Measurements from ENCODE around the gene RHBDD1.
"Not testable (repeated sequence)": the region's sequence is repeated elsewhere in the genome, so short reads cannot be mapped to it uniquely, and the experiment has no call there.

The RHBDD1 gene

DNA sequence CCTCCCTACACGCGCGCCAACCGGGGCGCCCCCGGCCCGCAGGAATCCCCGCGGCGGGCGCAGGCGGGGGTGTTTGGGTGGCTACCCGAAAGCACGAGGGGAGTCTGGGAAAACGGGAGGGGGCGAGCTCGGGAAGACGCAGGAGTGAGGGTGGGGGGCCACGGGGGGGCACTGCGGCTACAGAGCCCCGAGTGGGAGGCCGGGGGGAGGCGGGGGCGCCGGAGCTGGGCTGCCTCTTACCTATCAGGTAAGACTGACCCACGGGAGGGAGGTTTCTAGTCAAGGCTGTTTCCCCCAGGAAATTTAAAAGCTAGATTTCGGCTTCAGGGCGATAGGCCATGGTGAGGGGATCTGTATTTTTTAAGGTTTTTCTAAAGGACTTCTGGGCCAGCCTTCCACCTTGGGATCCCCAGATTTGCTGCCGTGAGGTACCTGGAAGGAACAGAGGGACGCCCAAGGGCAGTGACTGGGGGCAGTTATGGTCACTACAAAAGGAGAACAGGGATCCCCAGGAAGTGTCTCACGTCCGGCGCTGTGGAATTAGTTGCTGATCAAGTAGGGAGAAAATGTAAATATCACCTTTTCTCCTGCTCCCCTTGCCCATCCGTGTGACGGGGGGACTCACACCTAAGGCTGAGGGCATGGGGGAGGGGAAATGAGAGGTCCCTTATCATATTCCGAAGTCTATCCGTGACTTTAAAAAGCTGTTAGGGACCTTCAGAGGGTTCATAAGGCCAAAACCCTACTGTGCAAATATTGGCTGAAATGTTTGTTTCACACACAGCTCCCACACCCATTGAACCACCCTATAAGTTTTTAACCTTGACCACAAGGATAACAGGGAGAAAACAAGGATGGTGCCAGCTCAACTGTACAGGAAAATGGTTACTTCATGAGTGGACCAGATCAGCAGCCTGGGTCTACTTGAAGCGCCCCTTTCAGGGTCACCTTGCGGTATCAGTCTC, 35.6 kb upstream of the RHBDD1 start:
- DNase-seq (ENCODE audit: low spot score) = no peak

DNA sequence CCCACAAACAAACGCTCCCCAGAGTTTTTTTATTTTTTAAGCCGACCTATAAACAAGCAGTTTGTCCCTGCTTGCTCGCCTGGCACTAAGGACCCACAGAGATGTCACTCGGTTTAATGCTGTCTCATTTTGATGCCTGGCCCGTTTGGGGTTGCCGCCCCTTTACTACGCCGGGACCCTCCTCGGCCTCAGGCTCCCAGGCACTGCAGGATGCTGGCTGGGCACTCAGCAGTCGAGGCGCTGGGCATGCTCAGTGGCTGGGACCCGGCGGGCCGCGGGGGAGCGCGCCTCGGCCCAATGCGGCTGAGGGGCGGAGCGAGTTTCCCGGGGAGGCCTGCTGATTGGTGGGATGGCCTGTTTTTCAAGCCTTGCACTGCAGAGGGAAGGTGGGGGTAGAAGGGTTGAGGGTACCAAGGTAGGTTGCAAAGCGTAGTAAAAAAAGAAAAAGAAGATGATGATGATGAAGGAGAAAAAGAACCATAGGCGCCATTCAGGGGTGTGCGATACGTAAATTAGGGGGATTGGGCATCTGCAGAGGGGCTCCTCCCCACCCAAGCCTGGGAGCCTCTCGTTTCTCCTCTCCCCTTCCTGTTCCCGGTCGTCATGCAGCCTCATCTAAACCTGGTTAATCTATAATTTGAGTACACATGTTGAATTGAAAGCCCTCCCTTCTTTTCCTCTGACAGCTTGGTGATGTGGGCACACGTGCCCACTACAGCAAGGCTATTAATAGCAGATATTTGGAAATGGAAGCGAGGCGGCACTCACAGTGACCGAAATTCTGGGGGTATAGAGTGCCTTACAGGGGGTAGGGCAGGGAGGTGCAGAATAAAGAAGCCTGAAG, 34.7 kb upstream of the RHBDD1 start:
- DNase-seq (ENCODE audit: low spot score) = peak; percentile 78

DNA sequence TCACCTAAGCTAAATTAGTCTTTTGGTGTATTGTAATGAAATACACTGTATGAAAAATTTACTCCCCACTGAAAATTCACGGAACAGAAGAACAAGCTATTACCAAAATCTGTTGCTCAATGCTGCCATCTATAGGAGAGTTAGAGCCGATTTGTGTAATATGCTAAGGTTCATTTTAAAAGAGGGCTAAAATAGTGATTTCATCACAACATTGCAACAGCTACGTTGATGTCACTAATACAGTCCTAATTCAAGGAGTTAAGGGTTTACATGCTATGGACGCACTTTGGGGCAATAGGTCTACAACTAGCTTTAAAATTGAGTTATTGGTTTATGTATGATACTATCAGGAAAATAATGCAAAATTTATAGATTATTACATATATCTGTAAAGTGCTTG, 33.3 kb upstream of the RHBDD1 start:
- DNase-seq (ENCODE audit: low spot score) = peak; percentile 79

DNA sequence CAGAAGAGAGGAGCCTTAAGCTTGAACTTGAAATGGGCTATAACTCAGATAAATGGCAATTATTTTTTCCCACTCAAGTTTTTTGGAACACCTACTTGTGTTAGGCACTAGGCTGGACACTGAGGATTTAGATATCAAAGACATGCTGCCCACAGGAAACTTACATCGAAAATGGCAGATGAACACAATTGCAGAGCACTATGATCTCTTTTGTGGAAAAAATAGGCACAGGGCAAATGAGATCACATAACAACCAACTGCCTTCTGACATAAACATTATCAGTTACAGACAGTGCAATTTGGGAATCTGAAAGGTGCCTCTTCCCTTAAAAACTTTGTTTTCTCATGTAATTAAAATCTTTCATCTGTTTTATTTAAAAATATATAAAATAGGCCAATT, 32.4 kb upstream of the RHBDD1 start:
- DNase-seq (ENCODE audit: low spot score) = no peak

DNA sequence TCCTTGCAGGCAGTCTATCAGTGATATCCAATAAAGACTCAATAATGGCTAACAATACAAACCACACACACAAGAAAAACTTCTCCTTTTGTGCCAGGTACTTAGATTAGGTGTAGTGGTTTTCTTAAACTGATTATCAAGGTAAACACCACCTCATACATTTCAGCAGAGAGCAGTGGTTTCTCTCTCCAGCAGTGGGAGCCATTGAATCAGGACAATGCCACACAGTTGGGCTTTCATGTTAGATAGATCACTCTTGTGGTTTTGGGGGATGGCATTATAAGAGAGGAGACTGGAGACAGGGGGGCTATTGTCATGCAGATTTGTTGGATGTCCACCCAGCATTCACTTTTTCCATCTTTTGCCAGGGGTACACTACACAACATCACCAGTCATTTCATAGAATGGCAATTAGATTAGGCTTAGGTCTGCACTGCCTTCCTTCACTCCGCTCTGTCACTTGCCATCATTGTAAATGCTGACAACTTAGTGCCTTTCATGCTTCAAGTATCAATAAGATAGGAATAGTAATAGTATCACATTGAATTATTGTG, 22.6 kb upstream of the RHBDD1 start:
- DNase-seq (ENCODE audit: low spot score) = no peak

DNA sequence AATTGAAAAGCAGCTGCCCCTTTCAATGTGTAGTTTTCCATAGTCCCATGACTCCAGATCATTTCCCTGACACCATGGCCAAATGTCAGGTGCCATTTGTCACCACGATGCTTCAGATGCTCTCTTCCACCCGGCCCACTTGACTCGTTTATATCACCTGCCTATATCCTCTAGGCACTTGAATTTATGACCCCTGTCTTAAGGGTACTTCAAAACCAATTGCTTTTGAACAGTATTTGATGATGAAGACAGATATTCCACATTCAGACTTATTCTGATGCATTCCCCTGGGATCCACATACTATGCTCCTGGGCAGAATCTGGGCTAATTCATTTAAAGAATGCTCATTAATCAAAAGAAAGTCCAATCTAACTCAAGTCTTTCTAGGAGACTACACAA, 16.9 kb upstream of the RHBDD1 start:
- DNase-seq (ENCODE audit: low spot score) = no peak

DNA sequence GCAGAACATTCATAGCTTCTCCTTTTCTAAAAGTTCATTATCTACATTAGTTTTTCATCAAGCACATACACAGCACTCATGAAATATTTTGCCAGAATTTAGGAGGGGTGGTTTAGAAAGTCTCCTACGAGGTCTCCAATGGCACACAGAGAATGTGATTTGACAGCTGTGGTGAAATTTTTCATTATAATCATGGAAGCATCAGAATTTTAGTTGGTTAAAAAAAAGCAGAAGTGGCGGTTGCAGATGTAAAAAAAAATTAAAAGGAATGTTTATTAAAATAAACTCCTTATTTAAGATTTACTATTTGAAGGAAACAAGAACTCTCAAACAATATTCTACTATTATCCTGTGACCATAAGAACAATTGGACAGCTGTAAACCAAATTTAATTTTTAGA, 10.8 kb upstream of the RHBDD1 start:
- no peak for DNase-seq (ENCODE audit: low spot score)

DNA sequence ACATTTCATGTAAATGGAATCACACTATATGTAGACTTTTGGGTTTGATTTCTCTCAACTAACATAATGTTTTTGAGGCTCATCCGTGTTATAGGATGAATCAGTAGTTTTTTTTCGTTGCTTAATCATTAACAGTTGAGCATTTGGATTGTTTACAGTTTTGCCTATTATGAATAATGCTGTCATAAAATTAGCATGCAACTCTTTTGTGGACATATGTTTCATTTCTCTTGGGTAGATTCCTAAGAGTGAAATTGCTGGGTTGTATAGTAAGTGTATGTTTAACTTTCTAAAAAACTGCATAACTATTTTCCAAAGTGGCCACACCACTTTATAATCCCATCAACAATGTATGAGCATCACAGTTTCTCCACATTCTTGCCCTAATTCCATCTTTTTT, 7.7 kb upstream of the RHBDD1 start:
- DNase-seq (ENCODE audit: low spot score) = no peak

DNA sequence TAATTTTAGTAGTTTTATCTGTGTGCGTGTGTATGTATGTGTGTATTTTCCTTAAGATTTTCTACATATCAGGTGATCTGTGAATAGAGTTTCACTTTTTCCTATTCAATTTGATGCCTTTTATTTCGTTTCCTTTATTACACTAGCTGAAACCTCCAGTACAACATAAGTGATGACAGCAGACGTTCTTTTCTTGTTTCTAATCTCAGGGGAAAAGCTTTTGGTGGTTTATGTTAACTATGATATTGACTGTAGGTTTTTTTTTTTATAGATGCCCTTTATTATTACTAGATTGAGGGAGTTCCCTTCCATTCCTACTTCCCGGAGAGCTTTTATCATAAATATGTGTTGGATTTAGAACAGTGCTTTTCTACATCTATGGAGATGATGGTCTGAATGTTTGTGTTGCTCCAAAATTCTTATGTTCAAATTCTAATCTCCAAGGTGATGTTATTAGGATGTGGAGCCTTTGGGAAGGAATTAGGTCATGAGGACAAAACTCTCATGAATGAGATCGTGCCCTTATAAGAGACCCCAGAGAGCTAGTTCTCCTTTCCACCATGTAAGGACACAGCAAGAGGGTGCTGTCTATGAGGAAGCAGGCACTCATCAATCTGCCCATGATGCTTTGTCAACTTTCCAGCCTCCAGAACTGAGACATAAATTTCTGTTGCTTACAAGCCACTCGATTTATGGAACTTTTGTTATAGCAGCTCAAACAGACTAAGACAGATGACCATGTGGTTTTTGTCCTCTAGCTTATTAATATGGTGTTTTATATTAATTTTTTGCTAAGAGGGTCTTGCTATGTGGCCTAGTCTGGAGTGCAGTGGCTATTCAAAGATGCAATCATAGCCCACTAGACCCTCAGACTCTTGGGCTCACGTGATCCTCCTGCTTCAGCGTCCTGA, 5.9 kb upstream of the RHBDD1 start:
- no peak for DNase-seq (ENCODE audit: low spot score)

DNA sequence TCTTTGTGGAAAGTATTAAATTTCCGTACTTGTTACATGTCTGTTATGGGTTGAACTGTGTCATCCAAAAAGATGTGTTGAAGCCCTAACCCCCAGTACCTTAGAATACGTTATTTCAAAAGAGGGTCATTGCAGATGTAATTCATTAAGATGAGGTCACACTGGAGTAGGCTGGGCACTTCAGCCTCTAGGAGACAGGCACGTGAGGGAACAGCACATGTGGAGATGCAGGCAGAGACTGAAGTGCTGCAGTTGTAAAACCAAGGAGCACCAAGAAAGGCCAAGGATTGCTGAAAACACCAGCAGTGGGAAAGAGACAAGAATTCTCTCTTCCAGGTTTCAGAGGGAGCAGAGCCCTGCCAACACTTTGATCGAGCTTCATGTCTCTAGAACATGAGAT, 4.6 kb upstream of the RHBDD1 start:
- DNase-seq (ENCODE audit: low spot score) = no peak

DNA sequence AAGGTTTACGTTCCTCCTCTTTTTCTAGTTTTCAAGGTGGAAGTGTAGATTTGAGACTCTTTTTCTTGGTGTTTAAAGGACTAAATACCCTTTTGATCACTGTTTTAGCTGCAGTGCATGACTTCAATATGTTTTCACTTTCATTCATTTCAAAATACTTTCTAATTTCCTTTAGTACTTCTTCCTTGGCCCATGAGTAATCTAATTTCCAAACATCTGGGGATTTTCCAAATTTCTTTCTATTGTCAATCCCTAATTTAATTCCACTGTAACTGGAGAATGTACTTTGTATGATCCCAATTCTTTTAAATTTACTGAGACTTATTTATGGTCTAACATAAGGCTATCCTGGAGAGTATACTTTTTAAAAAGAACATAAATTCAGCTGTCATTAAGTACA, 3.8 kb upstream of the RHBDD1 start:
- no peak for DNase-seq (ENCODE audit: low spot score)

DNA sequence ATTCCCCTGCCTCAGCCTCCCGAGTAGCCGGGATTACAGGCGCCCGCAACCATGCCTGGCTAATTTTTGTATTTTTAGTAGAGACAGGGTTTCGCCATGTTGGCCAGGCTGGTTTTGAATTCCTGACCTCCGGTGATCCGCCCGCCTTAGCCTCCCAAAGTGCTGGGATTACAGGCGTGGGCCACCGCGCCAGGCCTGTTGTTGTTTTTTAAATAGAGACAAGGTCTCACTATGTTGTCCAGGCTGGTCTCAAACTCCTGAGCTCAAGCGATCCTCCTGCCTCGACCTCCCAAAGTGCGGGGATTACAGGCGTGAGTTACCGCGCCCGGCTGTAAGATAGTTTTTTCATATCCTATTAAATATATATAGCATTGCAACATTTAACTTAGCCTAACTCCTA, 974 bp upstream of the RHBDD1 start:
- DNase-seq (ENCODE audit: low spot score) = not testable (repeated sequence)

DNA sequence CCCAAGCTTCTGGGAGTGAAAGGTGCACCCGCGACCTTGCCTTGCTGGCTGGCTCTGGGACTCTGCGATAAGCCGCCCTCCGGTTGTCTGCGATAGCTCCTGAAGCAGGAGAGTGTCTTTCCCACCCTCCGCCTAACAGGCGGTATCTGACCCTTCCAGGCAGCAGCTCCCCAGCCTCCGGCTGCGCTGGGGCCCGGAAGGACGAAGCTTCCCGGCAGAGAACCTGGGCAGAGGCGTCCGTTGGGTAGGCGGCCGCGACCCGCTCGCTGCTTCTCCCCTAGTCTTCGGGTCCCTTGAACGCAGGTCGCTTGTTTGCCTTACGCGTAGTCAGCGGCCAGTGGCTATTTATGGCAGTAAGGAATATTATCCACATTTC, 446 bp upstream of the RHBDD1 start:
- peak; percentile 20 for DNase-seq (ENCODE audit: low spot score)

DNA sequence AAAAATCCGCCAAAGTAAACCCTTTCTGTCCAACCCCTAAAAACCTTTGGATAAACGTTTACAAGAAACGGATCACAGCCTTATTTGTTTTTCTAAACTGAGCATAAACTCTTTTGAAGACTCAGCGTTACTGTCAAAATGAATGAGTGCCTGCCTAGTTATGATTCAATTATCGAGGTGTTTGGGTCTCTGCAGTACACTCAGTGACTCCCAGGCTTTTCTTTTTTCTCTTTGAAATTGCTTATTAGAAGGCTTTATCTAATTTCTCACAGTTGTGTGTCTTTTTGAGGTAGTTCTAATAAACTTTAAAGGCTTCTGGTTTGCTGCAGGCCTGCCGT, 663 bp downstream of the RHBDD1 start:
- DNase-seq (ENCODE audit: low spot score) = no peak

DNA sequence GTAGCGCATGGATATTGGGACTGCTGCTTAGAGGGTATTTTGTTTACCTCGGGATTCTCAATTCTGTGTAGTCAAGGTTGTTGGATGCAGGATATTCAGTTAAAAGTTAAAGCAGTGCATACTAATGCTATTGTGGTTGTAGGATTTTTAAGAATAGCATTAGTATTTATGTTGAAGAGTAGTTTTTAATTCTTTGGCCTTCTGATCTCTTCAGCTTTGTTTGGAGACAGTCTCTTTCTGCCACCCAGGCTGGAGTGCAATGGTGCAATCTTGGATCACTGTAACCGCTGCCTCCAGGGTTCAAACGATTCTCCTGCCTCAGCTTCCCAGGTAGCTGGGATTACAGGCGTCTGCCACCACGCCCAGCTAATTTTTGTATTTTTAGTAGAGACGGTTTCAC, 1.5 kb downstream of the RHBDD1 start:
- DNase-seq (ENCODE audit: low spot score) = no peak

DNA sequence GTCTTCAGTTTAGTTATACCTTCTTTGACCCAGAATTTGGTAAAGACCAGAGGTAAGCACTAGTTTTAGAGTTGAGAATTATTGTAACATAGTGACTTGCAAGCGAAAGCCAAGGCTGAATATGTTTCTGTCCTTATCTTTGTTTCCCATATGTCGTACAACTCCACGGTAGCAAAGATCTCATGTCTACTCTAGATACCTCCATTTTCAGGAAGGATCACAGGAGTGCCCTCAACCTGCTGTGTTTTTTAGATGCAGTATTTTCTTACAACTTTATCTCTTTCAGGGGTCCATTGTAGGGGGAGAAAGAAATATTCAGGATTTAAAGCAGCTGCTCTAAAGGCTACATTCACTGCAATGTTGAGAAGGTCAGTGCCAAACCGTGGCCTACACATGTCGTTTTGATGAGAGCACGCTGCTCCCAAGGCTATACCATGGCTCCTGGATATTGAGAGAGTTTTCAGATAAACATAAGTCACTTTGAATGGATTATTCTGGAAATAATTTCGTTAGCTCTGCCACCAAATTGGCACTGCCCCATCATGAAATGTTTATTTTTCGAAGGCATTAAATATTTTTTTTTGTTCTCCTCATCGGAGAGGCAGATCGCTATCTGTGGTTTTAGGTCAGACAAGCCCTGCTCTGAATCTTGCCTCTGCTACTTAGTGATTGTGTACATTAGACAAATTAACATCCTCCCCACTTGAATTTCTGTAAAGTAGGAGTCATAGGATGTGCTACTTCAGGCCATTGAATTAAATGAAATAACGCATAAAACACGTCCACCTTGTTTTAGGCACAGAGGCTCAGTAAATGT, 2.1 kb downstream of the RHBDD1 start:
- DNase-seq (ENCODE audit: low spot score) = peak; percentile 16

DNA sequence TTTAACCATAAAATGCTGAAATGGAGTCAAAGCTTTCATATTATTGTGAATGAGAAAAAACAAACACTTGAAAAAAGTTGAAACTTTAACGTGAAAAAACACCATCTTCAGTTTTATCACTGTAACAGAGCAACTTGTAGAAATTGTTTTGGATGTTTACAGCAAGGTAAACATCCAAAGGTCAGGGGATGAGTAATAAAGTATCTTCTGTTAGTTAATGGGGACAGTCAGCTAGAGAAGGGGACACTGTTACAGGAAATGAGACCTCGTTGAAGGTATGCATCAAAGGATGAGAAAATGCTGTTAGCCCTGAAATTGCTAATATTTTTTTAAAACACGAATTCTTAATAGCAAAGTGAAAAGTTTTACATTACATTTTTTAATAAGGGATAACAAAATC, 2.9 kb downstream of the RHBDD1 start:
- peak; percentile 19 for DNase-seq (ENCODE audit: low spot score)

DNA sequence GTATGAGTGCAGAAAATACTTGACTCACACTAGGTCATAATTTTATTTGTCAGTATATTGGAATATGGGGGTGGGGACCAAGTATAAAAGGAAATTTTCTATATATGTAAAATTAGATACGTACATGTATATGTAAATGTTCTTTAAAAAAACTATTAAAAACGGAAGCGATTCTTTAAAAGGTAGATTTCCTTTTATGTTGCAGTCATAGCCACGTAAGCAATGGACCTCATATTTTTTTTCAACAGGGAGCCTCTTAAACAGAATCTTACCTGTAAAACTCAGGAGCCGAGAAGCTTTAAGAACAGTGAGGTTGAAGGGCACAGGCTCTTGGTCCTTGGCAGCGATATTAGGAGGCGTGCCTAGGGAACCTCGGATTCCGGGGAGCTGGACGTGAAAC, 3.3 kb downstream of the RHBDD1 start:
- peak; percentile 10 for DNase-seq (ENCODE audit: low spot score)

DNA sequence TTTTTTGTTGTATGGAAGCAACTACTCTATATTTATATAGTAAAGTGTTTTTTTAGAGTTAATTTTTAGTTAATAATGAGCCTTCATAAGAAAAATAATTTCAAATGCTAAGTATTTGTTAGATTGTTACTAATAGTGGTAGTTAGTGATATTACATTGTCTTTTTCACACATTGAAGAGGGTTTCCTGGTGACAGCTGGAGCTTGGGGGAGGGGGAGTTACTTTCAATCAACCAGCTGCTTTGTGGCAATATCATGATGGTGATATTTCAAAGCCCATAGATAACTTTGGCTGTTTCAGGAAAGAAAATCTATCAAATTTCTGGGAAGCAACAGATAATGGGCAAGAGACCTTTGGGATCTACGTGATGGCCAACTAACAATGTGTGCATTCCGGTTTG, 4.1 kb downstream of the RHBDD1 start:
- no peak for DNase-seq (ENCODE audit: low spot score)

DNA sequence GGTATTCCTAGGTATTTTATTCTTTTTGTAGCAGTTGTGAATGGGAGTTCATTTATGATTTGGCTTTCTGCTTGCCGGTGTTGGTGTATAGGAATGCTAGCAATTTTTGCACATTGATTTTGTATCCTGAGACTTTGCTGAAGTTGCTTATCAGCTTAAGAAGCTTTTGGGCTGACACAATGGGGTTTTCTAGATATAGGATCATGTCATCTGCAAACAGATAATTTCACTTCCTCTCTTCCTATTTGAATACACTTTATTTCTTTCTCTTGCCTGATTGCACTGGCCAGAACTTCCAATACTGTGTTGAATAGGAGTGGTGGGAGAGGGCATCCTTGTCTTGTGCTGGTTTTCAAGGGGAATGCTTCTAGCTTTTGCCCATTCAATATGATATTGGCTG, 7.1 kb downstream of the RHBDD1 start:
- DNase-seq (ENCODE audit: low spot score) = not testable (repeated sequence)
